Esophagus mucosa (tissue), 1 donor: ENCODE measurements around the gene OAS1. TPM values are rescaled to one million over a fixed set of nuclear protein-coding genes. Genes with fewer than 3 reads are reported as not detected.

ENCODE experiments used
- ATAC-seq: fragments of 200-7000 bp; cut with Tn5 transposase; one replicate; pipeline ENCODE4 v1.9.1; 2020
- total RNA-seq: library from RNA; stranded (reverse); gene quantifications from one replicate; pipeline ENCODE4 v1.2.4, GENCODE V29; 2023
- donor health status: DM: yes; HTN: yes; CAD: no.

The OAS1 gene
- total RNA-seq, 1 donor from 2014 or later: 37.2 TPM

DNA sequence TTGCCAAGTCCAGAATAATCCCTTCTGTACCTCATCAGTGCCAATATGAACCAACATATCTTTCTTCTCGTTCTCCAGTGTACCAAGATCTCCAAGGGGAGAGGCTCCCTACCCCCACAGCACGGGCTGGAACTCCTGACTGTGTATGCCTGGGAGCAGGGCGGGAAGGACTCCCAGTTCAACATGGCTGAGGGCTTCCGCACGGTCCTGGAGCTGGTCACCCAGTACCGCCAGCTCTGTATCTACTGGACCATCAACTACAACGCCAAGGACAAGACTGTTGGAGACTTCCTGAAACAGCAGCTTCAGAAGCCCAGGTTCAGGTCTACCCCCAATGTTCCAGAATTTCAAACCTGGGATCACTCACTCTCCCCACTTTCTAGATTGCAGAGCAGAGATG is 61.1 kb downstream of the OAS1 start:
- ATAC-seq: no peak

Other genes starting within 250 kb of the OAS1 start
- not detected for gene RPH3A, start 115.2 kb upstream of the OAS1 start, total RNA-seq
- gene OAS3, start 31.5 kb downstream of the OAS1 start, total RNA-seq: 33.6 TPM
- gene OAS2, start 71.6 kb downstream of the OAS1 start, total RNA-seq: 20.6 TPM
- gene DTX1, start 149.8 kb downstream of the OAS1 start, total RNA-seq: 0.68 TPM
- 53.1 TPM for gene RASAL1, start 228.8 kb downstream of the OAS1 start, total RNA-seq
- 0.20 TPM for gene CFAP73, start 242.8 kb downstream of the OAS1 start, total RNA-seq